Gastroesophageal sphincter (tissue), 3 donors: ENCODE data around the gene EPB41L3.

ENCODE experiments used
- CTCF ChIP-seq, 4 experiments: fragments of 200-600 bp in 2 of 4; fragments of 450-650 bp in 2 of 4; sonication (generic) in 1 of 4; IDR thresholded peaks; one replicate each; pipeline ENCODE4 v1.5.1; 2017 to 2019; ENCODE audit warnings: antibody characterized with exemption in 4 of 4, mild to moderate bottlenecking in 2 of 4, moderate library complexity in 2 of 4
- EP300 ChIP-seq: sonication (generic); formaldehyde crosslinking; IDR thresholded peaks from one replicate; pipeline ENCODE4 v1.6.1; 2017; ENCODE audit warnings: antibody characterized with exemption, mild to moderate bottlenecking
- POLR2AphosphoS5 ChIP-seq: sonication (generic); formaldehyde crosslinking; IDR thresholded peaks from one replicate; pipeline ENCODE4 v1.6.1; 2017; ENCODE audit warnings: antibody characterized with exemption

- TF ChIP-seq CTCF (IDR thresholded peaks at IDR 0.05) (no peak), POLR2AphosphoS5 (no peak), EP300 (no peak)
Observed at GRCh38 chr18:5478261-5478660, 65.5 kb downstream of the EPB41L3 start.
